HepG2 (cell line): ENCODE measurements around the gene CATSPERE. TPM values are rescaled to one million over a fixed set of nuclear protein-coding genes. Genes with fewer than 3 reads are reported as not detected.

Experiments
- ATRX ChIP-seq: sonication (generic); formaldehyde crosslinking; IDR thresholded peaks from 2 replicates; pipeline ENCODE4 v1.4.0; 2020; ENCODE audit warnings: missing genetic modification reagents, borderline replicate concordance
- BHLHE40 ChIP-seq: IDR thresholded peaks from 2 replicates; pipeline ENCODE4 v1.6.1; 2011; ENCODE audit warnings: low read length, improper control_type of control experiment
- CBX2 ChIP-seq, 2 experiments: fragments of 200-600 bp in 1 of 2; sonication (generic); formaldehyde crosslinking in 1 of 2; IDR thresholded peaks; 2 replicates each; pipeline versions ENCODE4 v1.7.0 to v1.8.1; 2018 to 2022; ENCODE audit warnings: low read depth in 2 of 2, low read length in 1 of 2, mild to moderate bottlenecking in 1 of 2, missing genetic modification reagents in 1 of 2
- CEBPB ChIP-seq: IDR thresholded peaks from 2 replicates; pipeline ENCODE4 v1.6.1; 2011; ENCODE audit warnings: low read depth, low read length, improper control_type of control experiment, borderline replicate concordance
- CSRNP1 ChIP-seq: sonication (generic); formaldehyde crosslinking; IDR thresholded peaks from 2 replicates; pipeline ENCODE4 v1.8.1; 2023; ENCODE audit warnings: mild to moderate bottlenecking, missing genetic modification reagents
- ISL2 ChIP-seq: sonication (generic); formaldehyde crosslinking; IDR thresholded peaks from 2 replicates; pipeline ENCODE4 v1.5.0; 2020; ENCODE audit warnings: missing genetic modification reagents
- MAX ChIP-seq: IDR thresholded peaks from 2 replicates; pipeline ENCODE4 v1.6.1; 2012; ENCODE audit warnings: inconsistent platforms
- MAZ ChIP-seq, 2 experiments: sonication (generic) in 1 of 2; formaldehyde crosslinking in 1 of 2; IDR thresholded peaks; 2 replicates each; pipeline versions ENCODE4 v1.5.0 to v1.6.1; 2012 to 2020; ENCODE audit warnings: low read depth in 2 of 2, mild to moderate bottlenecking in 2 of 2, borderline replicate concordance in 1 of 2, improper control_type of control experiment in 1 of 2, low read length in 1 of 2, missing genetic modification reagents in 1 of 2, moderate library complexity in 1 of 2
- MNT ChIP-seq: fragments of 450-650 bp; IDR thresholded peaks from 2 replicates; pipeline ENCODE4 v1.6.1; 2016
- PRPF4 ChIP-seq: fragments of 200-400 bp; formaldehyde crosslinking; IDR thresholded peaks from 2 replicates; pipeline ENCODE4 v1.6.1; 2016; ENCODE audit warnings: low read length, low read depth; ENCODE audit not compliant: poor library complexity, severe bottlenecking
- REXO4 ChIP-seq: sonication (generic); formaldehyde crosslinking; IDR thresholded peaks from 2 replicates; pipeline ENCODE4 v1.8.0; 2022; ENCODE audit warnings: missing genetic modification reagents, mild to moderate bottlenecking, borderline replicate concordance
- ZFYVE20 ChIP-seq: sonication (generic); formaldehyde crosslinking; IDR thresholded peaks from 2 replicates; pipeline ENCODE4 v1.8.0; 2023; ENCODE audit warnings: low read depth, mild to moderate bottlenecking, moderate library complexity, missing genetic modification reagents, borderline replicate concordance
- ZNF318 ChIP-seq: sonication (generic); formaldehyde crosslinking; IDR thresholded peaks from 2 replicates; pipeline ENCODE4 v1.4.0; 2020; ENCODE audit warnings: mild to moderate bottlenecking, missing genetic modification reagents
- ZNF614 ChIP-seq: IDR thresholded peaks from 2 replicates; pipeline ENCODE4 v1.6.1; 2018; ENCODE audit warnings: missing biosample characterization, missing genetic modification reagents, inconsistent platforms, borderline replicate concordance
- polyA plus RNA-seq, 8 experiments: library from polyadenylated mRNA; depleted of rRNA in 3 of 8; stranded (reverse) in 7 of 8; unstranded in 1 of 8; fragments of >200 nt; fragmentation: Illumina TruSeq in 4 of 8; extraction: Trizol in 4 of 8; gene quantifications; 2 replicates each; pipeline versions ENCODE4 v1.2.1 to v1.2.3, GENCODE V29; 2011 to 2016; ENCODE audit warnings: low read depth in 4 of 8, missing spikeins in 1 of 8, mixed read lengths in 1 of 8; ENCODE audit not compliant: insufficient read depth in 1 of 8
- total RNA-seq, 5 experiments: library from RNA; depleted of rRNA; stranded (reverse); fragments of >200 nt; fragmentation: Illumina TruSeq; extraction: Trizol; gene quantifications; 2 replicates each; pipeline ENCODE4 v1.2.3, GENCODE V29; 2016; ENCODE audit warnings: low read depth in 1 of 5

The CATSPERE gene
- total and polyA plus RNA-seq, 2 of the 13 experiments (the other 11 are each of a cell fraction or from before 2014, with no cell fraction given), result 0.34 to 0.51 TPM

GRCh38 chr1:244450597-244451538, 10.2 kb upstream of the CATSPERE start (continued):
- TF ChIP-seq MNT (peak; percentile 81), BHLHE40 (no peak), ISL2 (CRISPR knock-in tag) (no peak), ATRX (CRISPR knock-in tag) (no peak), CBX2 (IDR thresholded peaks at IDR 0.05; ENCODE audit: low read depth, low read length) (no peak), CBX2 (CRISPR knock-in tag; IDR thresholded peaks at IDR 0.05; ENCODE audit: low read depth) (no peak), MAX (peak; percentile 71), PRPF4 (no peak), CEBPB (no peak), CSRNP1 (CRISPR knock-in tag) (no peak), REXO4 (CRISPR knock-in tag) (no peak), ZNF614 (CRISPR knock-in tag) (no peak), ZNF318 (CRISPR knock-in tag) (no peak), ZFYVE20 (no peak), MAZ (IDR thresholded peaks at IDR 0.05; ENCODE audit: borderline replicate concordance, low read depth, low read length) (0 out of 2 replicates have a peak, but pooled peaks have one; percentile 19), MAZ (CRISPR knock-in tag; IDR thresholded peaks at IDR 0.05; ENCODE audit: low read depth) (no peak)
